Stomach smooth muscle (tissue), 2 donors: ENCODE measurements around the gene SFTA2.

Experiments used
- H3K27ac ChIP-seq: one replicate; pipeline ENCODE4 v1.7.0; 2013; ENCODE audit warnings: mild to moderate bottlenecking, low read length, inconsistent platforms
- H3K27me3 ChIP-seq, 2 donors: one replicate each; pipeline ENCODE4 v1.7.0; 2013; ENCODE audit warnings: low read length in 2 of 2; ENCODE audit not compliant: insufficient read depth in 2 of 2, control insufficient read depth in 1 of 2
- H3K36me3 ChIP-seq, 2 donors: one replicate each; pipeline ENCODE4 v1.7.0; 2013; ENCODE audit warnings: low read length in 2 of 2; ENCODE audit not compliant: control insufficient read depth in 2 of 2, insufficient read depth in 2 of 2
- H3K4me1 ChIP-seq: one replicate; pipeline ENCODE4 v1.7.0; 2013; ENCODE audit warnings: low read length; ENCODE audit not compliant: control insufficient read depth, insufficient read depth
- H3K4me3 ChIP-seq, 2 donors: one replicate each; pipeline ENCODE4 v1.7.0; 2013; ENCODE audit warnings: low read length in 2 of 2
- H3K9ac ChIP-seq, 2 donors: one replicate each; pipeline ENCODE4 v1.7.0; 2013; ENCODE audit warnings: low read length in 2 of 2, mild to moderate bottlenecking in 1 of 2
- H3K9me3 ChIP-seq, 2 donors: one replicate each; pipeline ENCODE4 v1.7.0; 2013; ENCODE audit warnings: low read length in 2 of 2; ENCODE audit not compliant: control insufficient read depth in 2 of 2
- donor health status: healthy.
- donor health status: Pancreatic carcinoma.

SFTA2 gene

DNA sequence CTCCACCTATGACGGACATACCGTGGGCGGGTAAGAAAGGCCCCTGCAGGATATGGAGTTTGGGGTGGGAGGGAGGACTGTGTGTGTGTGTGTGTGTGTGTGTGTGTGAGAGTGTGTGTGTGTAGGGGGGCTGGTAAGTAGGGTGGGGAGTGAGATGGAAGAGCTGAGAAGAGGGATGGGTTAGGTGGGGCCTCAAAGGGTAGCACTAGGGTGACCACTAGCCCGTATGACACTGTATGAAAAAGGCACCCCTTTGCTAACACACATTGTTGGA lies 40.6 kb downstream of the SFTA2 start:
- Histone ChIP-seq H3K36me3 (peaks cover 45 to 48% of the 10 kb centered on the region in 2 donors), H3K27me3 (no peaks in the 10 kb centered on the region), H3K4me3 (no peak overlapping the region), H3K4me1 (peaks cover 21% of the 10 kb centered on the region), H3K9ac (no peak overlapping the region), H3K9me3 (no peaks in the 10 kb centered on the region), H3K27ac (no peak overlapping the region)

DNA sequence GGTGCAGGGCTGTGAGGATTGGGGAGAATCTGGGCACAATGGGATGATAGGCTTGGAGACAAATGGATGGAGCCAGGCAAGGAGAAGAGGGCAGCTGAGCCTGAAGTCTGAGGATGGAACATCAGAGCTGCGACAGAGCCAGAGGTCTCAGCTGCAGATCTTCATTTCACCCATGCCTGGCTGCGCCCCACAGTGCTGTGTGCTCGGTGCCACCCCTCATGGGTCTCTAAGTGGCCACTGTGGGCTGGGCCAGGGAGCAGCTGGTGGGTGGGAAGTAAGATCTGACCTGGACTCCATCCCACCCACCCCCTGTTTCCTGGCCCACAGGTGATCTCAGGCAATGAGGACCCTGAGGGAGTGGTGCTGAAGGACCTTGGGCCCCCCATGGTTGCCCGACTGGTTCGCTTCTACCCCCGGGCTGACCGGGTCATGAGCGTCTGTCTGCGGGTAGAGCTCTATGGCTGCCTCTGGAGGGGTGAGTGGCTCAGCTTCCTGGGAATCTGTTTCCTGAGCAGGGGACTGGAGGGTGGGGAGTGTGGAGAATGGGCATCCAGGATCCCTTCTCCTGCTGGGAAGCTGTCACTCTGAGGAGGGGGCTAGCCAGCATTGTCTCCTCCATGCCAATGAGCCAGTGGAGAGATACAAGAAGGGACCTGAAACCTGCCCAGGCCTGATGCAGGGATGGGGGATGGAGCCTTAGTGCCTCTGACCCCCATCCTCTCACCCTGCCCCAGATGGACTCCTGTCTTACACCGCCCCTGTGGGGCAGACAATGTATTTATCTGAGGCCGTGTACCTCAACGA lies 41.1 kb downstream of the SFTA2 start:
- H3K4me3 ChIP-seq: no peak overlapping the region
- peaks cover 27% of the 10 kb centered on the region for H3K4me1 ChIP-seq
- peaks cover 40 to 42% of the 10 kb centered on the region in 2 donors for H3K36me3 ChIP-seq
- no peak overlapping the region for H3K27ac ChIP-seq
- no peaks in the 10 kb centered on the region for H3K27me3 ChIP-seq
- peak overlapping the region in 1 of 2 donors; percentile 47 for H3K9ac ChIP-seq
- H3K9me3 ChIP-seq: no peaks in the 10 kb centered on the region

DNA sequence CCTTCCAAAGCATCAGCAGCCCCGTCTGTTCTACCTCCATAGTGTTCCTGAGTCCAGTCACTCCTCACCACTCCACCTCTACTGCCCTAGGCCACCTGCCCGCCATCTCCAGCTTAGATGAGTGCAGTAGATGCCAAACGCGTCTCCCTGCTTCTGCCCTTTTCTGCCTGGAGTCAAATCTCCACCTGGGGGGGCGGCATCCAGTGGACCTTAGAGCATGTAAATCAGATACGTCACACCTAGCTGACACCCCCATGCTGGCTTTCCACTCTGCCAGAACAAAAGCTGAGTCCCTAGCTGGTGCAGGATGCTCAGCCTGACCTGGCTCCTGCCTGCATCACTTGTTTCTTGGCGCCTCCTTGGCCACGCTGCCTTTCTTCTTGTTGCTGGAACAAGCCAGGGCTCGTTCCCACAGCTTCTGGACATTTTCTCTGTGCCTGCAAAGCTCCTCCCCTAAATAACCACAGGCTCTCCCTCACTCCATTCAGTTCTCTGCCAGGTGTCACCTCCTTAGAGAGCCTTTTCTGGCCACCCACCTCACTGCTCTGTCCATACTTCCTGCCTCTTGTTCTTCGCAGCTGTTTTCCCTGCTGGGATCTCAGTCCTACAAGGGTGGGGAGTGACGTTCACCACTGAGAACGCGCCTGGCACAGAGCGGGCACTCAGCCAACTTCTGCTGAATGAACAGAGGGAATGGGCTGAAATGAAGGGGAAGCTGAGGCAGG lies 41.9 kb downstream of the SFTA2 start:
- Histone ChIP-seq H3K9ac (peak overlapping the region; percentile 16 to 47), H3K4me3 (no peak overlapping the region), H3K27ac (peak overlapping the region; percentile 18), H3K36me3 (peaks cover 32 to 35% of the 10 kb centered on the region in 2 donors), H3K27me3 (no peaks in the 10 kb centered on the region), H3K9me3 (no peaks in the 10 kb centered on the region), H3K4me1 (peaks cover 34% of the 10 kb centered on the region)

DNA sequence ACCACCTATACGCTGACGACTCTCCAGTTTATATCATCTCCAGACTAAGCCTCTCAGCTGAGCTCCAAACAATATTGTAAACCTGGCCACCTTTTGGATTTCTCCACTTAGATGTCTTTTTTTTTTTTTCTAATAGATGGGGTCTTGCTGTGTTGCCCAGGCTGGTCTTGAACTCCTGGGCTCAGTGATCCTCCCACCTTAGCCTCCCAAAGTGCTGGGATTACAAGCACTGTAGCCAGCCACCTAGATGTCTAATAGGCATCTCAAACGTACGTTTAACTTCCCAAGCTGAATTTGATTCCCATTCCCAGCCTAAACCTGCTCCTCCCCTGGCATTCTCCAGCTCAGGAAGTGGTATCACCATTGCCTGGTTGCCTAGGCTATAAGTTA lies 42.5 kb downstream of the SFTA2 start:
- Histone ChIP-seq H3K36me3 (peaks cover 27 to 30% of the 10 kb centered on the region in 2 donors), H3K4me1 (peaks cover 37% of the 10 kb centered on the region), H3K9ac (peak overlapping the region in 1 of 2 donors; percentile 16), H3K4me3 (no peak overlapping the region), H3K27ac (peak overlapping the region; percentile 18), H3K27me3 (no peaks in the 10 kb centered on the region), H3K9me3 (no peaks in the 10 kb centered on the region)

DNA sequence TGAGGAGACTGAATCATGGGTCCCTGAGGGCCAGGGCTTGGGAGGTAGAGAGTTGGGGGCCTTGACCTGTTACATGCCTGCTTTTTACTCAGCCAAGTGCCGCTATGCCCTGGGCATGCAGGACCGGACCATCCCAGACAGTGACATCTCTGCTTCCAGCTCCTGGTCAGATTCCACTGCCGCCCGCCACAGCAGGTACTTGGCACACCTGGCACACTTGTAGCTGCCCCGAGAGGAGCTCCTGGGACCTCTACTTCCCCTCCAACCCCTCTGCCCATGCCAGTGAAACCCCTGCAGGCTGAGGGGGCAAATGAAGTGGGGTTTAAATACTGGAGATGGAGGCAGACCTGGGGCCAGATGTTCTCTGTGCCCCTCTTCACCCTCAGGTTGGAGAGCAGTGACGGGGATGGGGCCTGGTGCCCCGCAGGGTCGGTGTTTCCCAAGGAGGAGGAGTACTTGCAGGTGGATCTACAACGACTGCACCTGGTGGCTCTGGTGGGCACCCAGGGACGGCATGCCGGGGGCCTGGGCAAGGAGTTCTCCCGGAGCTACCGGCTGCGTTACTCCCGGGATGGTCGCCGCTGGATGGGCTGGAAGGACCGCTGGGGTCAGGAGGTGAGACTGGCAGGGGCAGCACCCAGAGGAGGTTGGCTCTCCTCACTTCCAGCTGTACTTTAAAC lies 43.0 kb downstream of the SFTA2 start:
- peaks cover 23 to 26% of the 10 kb centered on the region in 2 donors for H3K36me3 ChIP-seq
- peaks cover 37% of the 10 kb centered on the region for H3K4me1 ChIP-seq
- H3K9me3 ChIP-seq: no peaks in the 10 kb centered on the region
- H3K27me3 ChIP-seq: no peaks in the 10 kb centered on the region
- peak overlapping the region in 1 of 2 donors; percentile 29 for H3K9ac ChIP-seq
- H3K27ac ChIP-seq: no peak overlapping the region
- H3K4me3 ChIP-seq: no peak overlapping the region

DNA sequence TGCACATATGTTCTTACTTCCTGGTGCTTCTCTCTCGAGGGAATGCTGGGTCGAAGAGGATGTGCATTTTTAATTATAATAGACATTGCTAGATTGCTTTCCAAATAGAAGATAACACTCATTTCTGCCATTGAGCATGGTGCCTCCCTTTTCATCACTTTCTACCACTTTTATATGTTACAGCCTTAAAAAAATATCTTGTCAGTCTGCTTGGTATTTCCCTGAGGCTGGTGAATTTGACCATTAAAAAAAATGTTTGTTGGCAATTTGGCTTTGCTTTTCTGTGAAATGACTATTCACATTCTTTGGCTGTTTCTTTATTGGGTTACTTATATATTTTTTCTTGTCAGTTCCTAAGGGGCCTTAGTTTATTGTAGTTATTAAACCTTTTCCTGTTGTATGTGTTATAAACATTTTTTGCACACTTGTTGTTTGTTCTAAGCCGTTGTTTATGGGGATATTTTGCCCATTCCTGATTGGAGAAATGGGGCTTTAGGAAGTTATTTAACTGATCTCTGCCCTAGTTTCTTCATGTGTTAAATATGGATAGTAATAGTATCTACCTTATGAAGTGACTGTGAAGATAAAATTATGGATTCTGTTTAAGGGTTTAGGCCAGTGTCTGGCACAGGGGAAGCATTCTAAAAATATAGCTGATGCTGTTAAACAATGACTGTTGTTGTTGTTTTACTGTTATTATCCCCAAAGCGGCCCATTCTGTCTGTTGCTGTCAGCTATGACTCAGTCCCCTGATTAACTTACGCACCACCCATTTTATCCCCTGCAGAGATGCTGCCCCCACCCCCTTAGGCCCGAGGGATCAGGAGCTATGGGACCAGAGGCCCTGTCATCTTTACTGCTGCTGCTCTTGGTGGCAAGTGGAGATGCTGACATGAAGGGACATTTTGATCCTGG lies 43.8 kb downstream of the SFTA2 start:
- Histone ChIP-seq H3K4me1 (peaks cover 43% of the 10 kb centered on the region), H3K36me3 (peaks cover 17 to 19% of the 10 kb centered on the region in 2 donors), H3K9ac (peak overlapping the region in 1 of 2 donors; percentile 29), H3K9me3 (no peaks in the 10 kb centered on the region), H3K27me3 (no peaks in the 10 kb centered on the region), H3K27ac (no peak overlapping the region), H3K4me3 (no peak overlapping the region)

DNA sequence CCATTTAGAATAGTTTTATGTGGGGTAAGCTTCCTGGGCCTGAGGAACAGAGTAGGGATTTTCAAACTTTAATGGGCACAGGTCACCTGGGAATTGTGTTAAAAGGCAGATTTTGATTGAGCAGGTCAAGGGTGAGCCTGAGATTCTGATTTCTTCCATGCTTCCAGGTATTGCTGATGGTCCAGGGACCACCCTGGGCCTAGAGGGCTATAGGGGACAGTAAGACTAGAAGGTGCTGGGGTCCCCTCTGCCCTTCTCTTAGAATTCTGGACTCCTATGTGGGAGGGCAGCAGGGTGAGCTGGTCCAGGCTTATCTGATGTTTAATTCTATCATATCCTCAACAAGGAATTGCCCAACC lies 45.1 kb downstream of the SFTA2 start:
- peak overlapping the region; percentile 88 to 94 for H3K4me3 ChIP-seq
- H3K4me1 ChIP-seq: peaks cover 50% of the 10 kb centered on the region
- H3K36me3 ChIP-seq: peaks cover 10 to 14% of the 10 kb centered on the region in 2 donors
- H3K27ac ChIP-seq: peak overlapping the region; percentile 78
- peak overlapping the region; percentile 80 to 82 for H3K9ac ChIP-seq
- H3K27me3 ChIP-seq: no peaks in the 10 kb centered on the region
- H3K9me3 ChIP-seq: no peaks in the 10 kb centered on the region

DNA sequence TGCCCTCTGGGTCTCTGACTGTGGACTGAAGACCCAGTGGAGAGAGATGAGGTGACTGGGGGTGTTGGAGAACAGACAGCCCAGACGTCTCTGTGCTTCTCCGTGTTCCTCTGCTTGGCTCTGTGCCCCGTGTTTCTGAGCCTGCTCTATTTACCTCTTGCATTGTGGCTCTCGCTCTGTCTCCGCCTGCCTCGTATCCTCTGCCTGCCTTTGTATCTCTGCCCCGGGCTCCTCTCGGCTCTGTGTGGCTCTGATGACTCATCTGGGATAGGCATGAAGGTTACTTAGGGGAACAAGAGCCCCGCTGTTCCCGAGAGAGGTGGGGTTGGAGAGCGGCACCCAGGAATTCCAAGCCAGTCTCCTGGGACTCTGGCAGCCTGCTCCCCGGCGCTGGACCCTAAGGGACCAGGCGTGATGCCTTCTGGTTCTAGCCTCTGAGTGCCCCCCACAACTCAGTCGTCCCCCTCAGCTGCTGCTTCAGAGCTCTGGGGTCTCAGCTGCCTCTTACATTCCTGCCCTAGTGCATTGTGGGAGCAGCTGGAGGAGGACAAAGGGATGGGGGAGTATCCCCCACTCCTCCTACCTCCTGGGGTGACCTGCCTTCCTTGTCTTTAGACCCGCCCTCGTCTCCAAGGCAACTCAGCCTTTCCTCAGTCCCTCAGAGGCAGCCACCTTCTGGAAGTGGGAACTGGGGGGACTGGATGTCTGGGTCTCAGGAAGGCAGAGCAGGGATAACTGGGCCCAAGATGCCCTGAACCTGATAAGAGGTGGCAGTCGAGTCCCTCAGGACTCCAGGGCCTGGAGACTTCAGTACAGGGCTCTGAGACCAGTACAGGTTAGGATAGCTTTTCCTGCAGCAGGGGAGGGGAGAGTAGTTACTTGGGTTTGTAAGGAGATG lies 45.7 kb downstream of the SFTA2 start:
- peak overlapping the region; percentile 78 for H3K27ac ChIP-seq
- peak overlapping the region; percentile 88 to 94 for H3K4me3 ChIP-seq
- H3K27me3 ChIP-seq: no peaks in the 10 kb centered on the region
- H3K9me3 ChIP-seq: no peaks in the 10 kb centered on the region
- H3K4me1 ChIP-seq: peaks cover 51% of the 10 kb centered on the region
- peaks cover 6 to 8% of the 10 kb centered on the region in 2 donors for H3K36me3 ChIP-seq
- H3K9ac ChIP-seq: peak overlapping the region; percentile 80 to 82

DNA sequence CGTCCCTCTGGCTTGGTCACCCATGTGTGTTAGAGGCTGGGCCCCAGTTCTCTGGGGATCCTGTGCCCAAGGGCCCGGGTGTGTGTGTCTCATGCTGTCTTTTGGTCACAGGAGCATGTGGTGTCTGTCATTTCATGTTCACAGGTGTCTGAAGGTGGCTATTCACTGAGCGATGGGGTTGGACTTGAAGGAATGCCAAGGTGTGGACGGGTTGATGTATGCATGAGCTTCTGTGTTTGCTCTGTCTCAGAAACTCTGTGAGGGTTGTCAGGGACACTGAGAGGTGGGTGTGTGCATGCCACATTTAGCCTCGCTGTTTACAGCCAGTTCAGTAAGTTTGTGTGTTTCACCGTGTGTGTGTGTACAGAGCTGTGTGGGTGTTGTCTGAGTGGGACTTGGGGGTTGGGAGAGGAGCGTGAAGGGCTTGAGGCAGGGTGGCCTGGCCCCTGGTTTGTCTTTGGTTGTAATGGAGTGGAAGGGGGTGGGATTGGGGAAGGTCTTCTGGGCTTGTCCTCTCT lies 46.4 kb downstream of the SFTA2 start:
- H3K9ac ChIP-seq: peak overlapping the region; percentile 80 to 82
- H3K4me1 ChIP-seq: peaks cover 46% of the 10 kb centered on the region
- H3K27me3 ChIP-seq: no peaks in the 10 kb centered on the region
- H3K4me3 ChIP-seq: peak overlapping the region; percentile 88 to 94
- H3K27ac ChIP-seq: peak overlapping the region; percentile 78
- H3K9me3 ChIP-seq: no peaks in the 10 kb centered on the region
- peaks cover 5 to 6% of the 10 kb centered on the region in 2 donors for H3K36me3 ChIP-seq
